Activated naive CD4-positive, alpha-beta T cell treated with anti-CD3 and anti-CD28 coated beads, Interleukin-2, amount 50 U/mL, for 16 hours (primary cell): ENCODE data around the gene XYLT1.
A peak's percentile ranks its signal among the peaks of the same experiment; 100 is the strongest.

ENCODE experiments used
- DNase-seq: peaks from one replicate; pipeline ENCODE4 v3.0.0-alpha.2; 2020

Gene XYLT1

GRCh38 chr16:17369421-17370222 lies 101.1 kb downstream of the XYLT1 start:
- peak; percentile 53 for DNase-seq

- no peak for DNase-seq
Observed at GRCh38 chr16:17368951-17369350, 101.8 kb downstream of the XYLT1 start.

GRCh38 chr16:17368446-17368845 lies 102.3 kb downstream of the XYLT1 start:
- no peak for DNase-seq

- DNase-seq: no peak
Observed at GRCh38 chr16:17367923-17368322, 102.8 kb downstream of the XYLT1 start.

- no peak for DNase-seq
Observed at GRCh38 chr16:17367036-17367435, 103.7 kb downstream of the XYLT1 start.

GRCh38 chr16:17366299-17366961 lies 104.3 kb downstream of the XYLT1 start:
- no peak for DNase-seq

- no peak for DNase-seq
Observed at GRCh38 chr16:17365591-17366298, 105.0 kb downstream of the XYLT1 start.

- DNase-seq: no peak
Observed at GRCh38 chr16:17365211-17365541, 105.6 kb downstream of the XYLT1 start.

- no peak for DNase-seq
Observed at GRCh38 chr16:17364319-17365210, 106.2 kb downstream of the XYLT1 start.

- no peak for DNase-seq
Observed at GRCh38 chr16:17362946-17363345, 107.8 kb downstream of the XYLT1 start.

- DNase-seq: no peak
Observed at GRCh38 chr16:17362183-17362582, 108.6 kb downstream of the XYLT1 start.

- no peak for DNase-seq
Observed at GRCh38 chr16:17360693-17361122, 110.1 kb downstream of the XYLT1 start.

GRCh38 chr16:17359788-17360390 lies 110.9 kb downstream of the XYLT1 start:
- DNase-seq: peak; percentile 54

GRCh38 chr16:17358846-17359245 lies 111.9 kb downstream of the XYLT1 start:
- DNase-seq: no peak

GRCh38 chr16:17358355-17358754 lies 112.4 kb downstream of the XYLT1 start:
- no peak for DNase-seq

GRCh38 chr16:17357307-17358062 lies 113.3 kb downstream of the XYLT1 start:
- no peak for DNase-seq

GRCh38 chr16:17356243-17356933 lies 114.4 kb downstream of the XYLT1 start:
- no peak for DNase-seq

- DNase-seq: no peak
Observed at GRCh38 chr16:17354685-17355084, 116.1 kb downstream of the XYLT1 start.

- no peak for DNase-seq
Observed at GRCh38 chr16:17354141-17354601, 116.6 kb downstream of the XYLT1 start.

GRCh38 chr16:17353561-17353960 lies 117.2 kb downstream of the XYLT1 start:
- no peak for DNase-seq
